Thyroid gland (tissue), 4 donors: Measurements from ENCODE around the gene SPATA24. TPM values are rescaled to one million over a fixed set of nuclear protein-coding genes. Genes with fewer than 3 reads are reported as not detected.
A peak's percentile ranks its signal among the peaks of the same experiment; 100 is the strongest.

Experiments used
- DNase-seq, 2 donors: peaks; one replicate each; pipeline ENCODE4 v3.0.0-alpha.2; 2019
- H3K27ac ChIP-seq, 3 donors: fragments of 200-600 bp; sonication (generic); 1 replicate in 2 of 3; 2 replicates in 1 of 3; pipeline ENCODE4 v1.5.1; 2016 to 2019; ENCODE audit warnings: mild to moderate bottlenecking in 1 of 3, moderate library complexity in 1 of 3
- H3K27me3 ChIP-seq: fragments of 200-600 bp; sonication (generic); one replicate; pipeline ENCODE4 v1.5.1; 2019
- H3K36me3 ChIP-seq, 2 donors: fragments of 200-600 bp; sonication (generic); one replicate each; pipeline ENCODE4 v1.5.1; 2016 to 2019
- H3K4me1 ChIP-seq, 2 donors: fragments of 200-600 bp; sonication (generic); one replicate each; pipeline ENCODE4 v1.5.1; 2017 to 2019
- H3K4me3 ChIP-seq, 3 donors: fragments of 200-600 bp; sonication (generic); replicated peaks in 1 of 3; 1 replicate in 2 of 3; 2 replicates in 1 of 3; pipeline ENCODE4 v1.5.1; 2016; ENCODE audit warnings: mild to moderate bottlenecking in 1 of 3
- H3K9me3 ChIP-seq: fragments of 200-600 bp; sonication (generic); one replicate; pipeline ENCODE4 v1.5.1; 2017
- CTCF ChIP-seq, 6 experiments: fragments of 200-600 bp in 3 of 6; fragments of 450-650 bp in 3 of 6; sonication (generic) in 3 of 6; IDR thresholded peaks; one replicate each; pipeline ENCODE4 v1.5.1; 2016 to 2019; ENCODE audit warnings: antibody characterized with exemption in 6 of 6, mild to moderate bottlenecking in 2 of 6, inconsistent platforms in 1 of 6, moderate library complexity in 1 of 6
- POLR2A ChIP-seq, 2 donors: fragments of 450-650 bp; IDR thresholded peaks; one replicate each; pipeline ENCODE4 v1.6.1; 2017; ENCODE audit warnings: antibody characterized with exemption in 2 of 2, mild to moderate bottlenecking in 2 of 2, moderate library complexity in 1 of 2
- WGBS, 2 donors: methylation state at CpG; one replicate each; pipeline ENCODE4 v1.1.5; 2017; 5-methylcytosine and 5-hydroxymethylcytosine counted together
- intact Hi-C: fragments of 100-400 bp; cut with DNase I; formaldehyde crosslinking; loops from one replicate; pipeline ENCODE4 v1.15.1; 2023
- total RNA-seq, 4 donors: library from RNA; depleted of rRNA; stranded (reverse); fragments of >200 nt; gene quantifications; one replicate each; pipeline ENCODE4 v1.2.3, GENCODE V29; 2016

SPATA24 gene
- total RNA-seq, 4 donors from 2014 or later, result 6.5 to 14.2 (median 7.3) TPM

- Histone ChIP-seq H3K36me3 (no peaks in the 10 kb centered on the region), H3K27me3 (no peaks in the 10 kb centered on the region), H3K9me3 (no peaks in the 10 kb centered on the region), H3K27ac (peak overlapping the region; percentile 19 to 38 (median 36)), H3K4me3 (no peak overlapping the region), H3K4me1 (peaks cover 12 to 29% of the 10 kb centered on the region in 2 donors)
- 63 to 72% methylated on average over 8 to 9 of the region's 9 CpGs for WGBS, 2 donors
- intact Hi-C loops, result no loop called here
- DNase-seq, result no peak
- TF ChIP-seq CTCF (IDR thresholded peaks at IDR 0.05), result no peak
- no peak for TF ChIP-seq POLR2A (IDR thresholded peaks at IDR 0.05)
These were observed 19.3 kb downstream of the SPATA24 start for GRCh38 chr5:139384591-139385051.

GRCh38 chr5:139383993-139384590 is 19.8 kb downstream of the SPATA24 start:
- Histone ChIP-seq H3K27ac (no peak overlapping the region), H3K27me3 (no peaks in the 10 kb centered on the region), H3K36me3 (no peaks in the 10 kb centered on the region), H3K4me3 (no peak overlapping the region), H3K4me1 (peaks cover 12 to 29% of the 10 kb centered on the region in 2 donors), H3K9me3 (no peaks in the 10 kb centered on the region)
- peak; percentile 34 to 42 for DNase-seq
- 66 to 81% methylated on average over 6 of the region's 7 CpGs for WGBS, 2 donors
- TF ChIP-seq POLR2A (IDR thresholded peaks at IDR 0.05) (no peak), CTCF (IDR thresholded peaks at IDR 0.05) (no peak)
- intact Hi-C loops, result no loop called here

GRCh38 chr5:139383275-139383992 is 20.5 kb downstream of the SPATA24 start, which contains the start of gene SLC23A1:
Gene SLC23A1 (minus strand): TSS chr5:139383297. CDS start chr5:139383253, 44 bp downstream.
- Histone ChIP-seq H3K36me3 (no peaks in the 10 kb centered on the region), H3K4me3 (no peak within 1 kb of the TSS), H3K4me1 (peaks cover 9 to 25% of the 10 kb centered on the region in 2 donors), H3K9me3 (no peaks in the 10 kb centered on the region), H3K27me3 (no peaks in the 10 kb centered on the region), H3K27ac (no peak within 1 kb of the TSS)
- TF ChIP-seq POLR2A (IDR thresholded peaks at IDR 0.05) (no peak), CTCF (IDR thresholded peaks at IDR 0.05) (no peak)
- DNase-seq, result no peak
- intact Hi-C loops, result no loop called here
- WGBS, 2 donors, result 74 to 77% methylated on average over 10 of the region's 10 CpGs

- Histone ChIP-seq H3K27ac (no peak overlapping the region), H3K27me3 (no peaks in the 10 kb centered on the region), H3K9me3 (no peaks in the 10 kb centered on the region), H3K36me3 (no peaks in the 10 kb centered on the region), H3K4me1 (peaks cover 3 to 18% of the 10 kb centered on the region in 2 donors), H3K4me3 (no peak overlapping the region)
- WGBS, 2 donors, result 61 to 86% methylated on average over 2 to 3 of the region's 3 CpGs
- TF ChIP-seq POLR2A (IDR thresholded peaks at IDR 0.05), result no peak
- no peak for TF ChIP-seq CTCF (IDR thresholded peaks at IDR 0.05)
- intact Hi-C loops, result no loop called here
- no peak for DNase-seq
These were observed 21.1 kb downstream of the SPATA24 start for GRCh38 chr5:139382807-139383206.
